ENCODE results near the gene TGFBRAP1. TPM values are rescaled to one million over a fixed set of nuclear protein-coding genes. Genes with fewer than 3 reads are reported as not detected.
A peak's percentile ranks its signal among the peaks of the same experiment; 100 is the strongest.

The TGFBRAP1 gene, protein sequence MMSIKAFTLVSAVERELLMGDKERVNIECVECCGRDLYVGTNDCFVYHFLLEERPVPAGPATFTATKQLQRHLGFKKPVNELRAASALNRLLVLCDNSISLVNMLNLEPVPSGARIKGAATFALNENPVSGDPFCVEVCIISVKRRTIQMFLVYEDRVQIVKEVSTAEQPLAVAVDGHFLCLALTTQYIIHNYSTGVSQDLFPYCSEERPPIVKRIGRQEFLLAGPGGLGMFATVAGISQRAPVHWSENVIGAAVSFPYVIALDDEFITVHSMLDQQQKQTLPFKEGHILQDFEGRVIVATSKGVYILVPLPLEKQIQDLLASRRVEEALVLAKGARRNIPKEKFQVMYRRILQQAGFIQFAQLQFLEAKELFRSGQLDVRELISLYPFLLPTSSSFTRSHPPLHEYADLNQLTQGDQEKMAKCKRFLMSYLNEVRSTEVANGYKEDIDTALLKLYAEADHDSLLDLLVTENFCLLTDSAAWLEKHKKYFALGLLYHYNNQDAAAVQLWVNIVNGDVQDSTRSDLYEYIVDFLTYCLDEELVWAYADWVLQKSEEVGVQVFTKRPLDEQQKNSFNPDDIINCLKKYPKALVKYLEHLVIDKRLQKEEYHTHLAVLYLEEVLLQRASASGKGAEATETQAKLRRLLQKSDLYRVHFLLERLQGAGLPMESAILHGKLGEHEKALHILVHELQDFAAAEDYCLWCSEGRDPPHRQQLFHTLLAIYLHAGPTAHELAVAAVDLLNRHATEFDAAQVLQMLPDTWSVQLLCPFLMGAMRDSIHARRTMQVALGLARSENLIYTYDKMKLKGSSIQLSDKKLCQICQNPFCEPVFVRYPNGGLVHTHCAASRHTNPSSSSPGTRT
- 10 to 100 TPM; 21.0 to 38.7 (median 24.2) TPM for total RNA-seq

DNA sequence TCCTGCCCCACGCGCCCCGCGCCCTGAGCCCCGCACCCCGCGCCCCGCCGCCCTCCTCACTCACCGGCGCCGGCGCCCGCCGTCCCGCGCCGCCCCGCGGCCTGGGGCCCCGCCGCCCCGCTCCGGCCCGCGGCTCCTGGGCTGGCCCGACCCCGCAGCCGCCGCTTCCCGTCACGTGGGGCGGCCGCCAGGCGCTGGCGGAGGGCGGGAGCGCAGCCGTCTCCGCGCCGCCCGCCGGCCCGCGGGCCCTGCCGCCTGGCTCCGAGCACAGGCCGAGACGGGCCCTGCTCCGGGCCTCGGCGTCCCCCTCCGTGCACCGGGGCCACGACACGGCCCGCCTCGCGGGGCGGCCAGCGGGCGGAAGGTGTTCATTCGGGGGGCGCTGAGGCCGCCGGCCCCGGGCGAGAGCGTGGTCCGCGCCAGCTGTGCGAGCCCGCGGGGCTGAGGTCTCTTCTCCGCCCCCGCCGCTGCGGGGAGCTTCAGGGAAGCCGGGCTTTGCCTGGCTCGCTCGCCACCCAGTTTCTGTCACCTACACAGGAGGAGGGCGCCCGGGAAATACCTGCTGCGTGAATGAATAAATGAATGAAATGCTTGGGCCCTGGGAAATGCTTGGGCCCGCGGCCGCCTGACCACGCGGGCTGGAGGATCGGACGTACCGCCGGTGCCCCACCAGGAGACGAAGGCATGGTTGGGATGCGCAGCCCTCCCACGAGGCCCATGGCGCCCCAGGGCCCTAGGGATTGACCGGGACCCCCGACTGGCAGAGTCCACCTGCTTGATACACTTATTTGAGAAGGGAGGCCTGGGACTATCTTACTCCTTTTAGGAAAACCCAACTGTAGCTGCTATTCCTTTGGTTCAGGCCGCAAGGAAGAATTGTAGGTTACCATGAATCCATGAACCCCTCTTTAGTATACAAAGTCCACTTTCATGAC lies at the start of gene TGFBRAP1:
TGFBRAP1 (minus strand) TSS at position 175 of the 935 bp plus-strand sequence. CDS start 21,434 bp downstream, outside the sequence.
- Histone ChIP-seq H3K27ac (peak within 1 kb of the TSS; percentile 83 to 84), H3K9me3 (no peaks in the 10 kb centered on the region), H3K4me3 (peak within 1 kb of the TSS; percentile 58 to 92), H3K36me3 (no peaks in the 10 kb centered on the region), H3K4me1 (no peaks in the 10 kb centered on the region), H3K27me3 (no peaks in the 10 kb centered on the region)
- peak in 1 of 2 donors; percentile 40 for TF ChIP-seq POLR2A (IDR thresholded peaks at IDR 0.05)
- TF ChIP-seq, protein P1, sequence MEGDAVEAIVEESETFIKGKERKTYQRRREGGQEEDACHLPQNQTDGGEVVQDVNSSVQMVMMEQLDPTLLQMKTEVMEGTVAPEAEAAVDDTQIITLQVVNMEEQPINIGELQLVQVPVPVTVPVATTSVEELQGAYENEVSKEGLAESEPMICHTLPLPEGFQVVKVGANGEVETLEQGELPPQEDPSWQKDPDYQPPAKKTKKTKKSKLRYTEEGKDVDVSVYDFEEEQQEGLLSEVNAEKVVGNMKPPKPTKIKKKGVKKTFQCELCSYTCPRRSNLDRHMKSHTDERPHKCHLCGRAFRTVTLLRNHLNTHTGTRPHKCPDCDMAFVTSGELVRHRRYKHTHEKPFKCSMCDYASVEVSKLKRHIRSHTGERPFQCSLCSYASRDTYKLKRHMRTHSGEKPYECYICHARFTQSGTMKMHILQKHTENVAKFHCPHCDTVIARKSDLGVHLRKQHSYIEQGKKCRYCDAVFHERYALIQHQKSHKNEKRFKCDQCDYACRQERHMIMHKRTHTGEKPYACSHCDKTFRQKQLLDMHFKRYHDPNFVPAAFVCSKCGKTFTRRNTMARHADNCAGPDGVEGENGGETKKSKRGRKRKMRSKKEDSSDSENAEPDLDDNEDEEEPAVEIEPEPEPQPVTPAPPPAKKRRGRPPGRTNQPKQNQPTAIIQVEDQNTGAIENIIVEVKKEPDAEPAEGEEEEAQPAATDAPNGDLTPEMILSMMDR (IDR thresholded peaks at IDR 0.05), result peak in 1 of 4 experiments; percentile 17
- intact Hi-C loops (cut with DNase I; ENCODE audit: low total_unique reads), result no loop called here
- DNase-seq, result peak; percentile 22 to 48

DNA sequence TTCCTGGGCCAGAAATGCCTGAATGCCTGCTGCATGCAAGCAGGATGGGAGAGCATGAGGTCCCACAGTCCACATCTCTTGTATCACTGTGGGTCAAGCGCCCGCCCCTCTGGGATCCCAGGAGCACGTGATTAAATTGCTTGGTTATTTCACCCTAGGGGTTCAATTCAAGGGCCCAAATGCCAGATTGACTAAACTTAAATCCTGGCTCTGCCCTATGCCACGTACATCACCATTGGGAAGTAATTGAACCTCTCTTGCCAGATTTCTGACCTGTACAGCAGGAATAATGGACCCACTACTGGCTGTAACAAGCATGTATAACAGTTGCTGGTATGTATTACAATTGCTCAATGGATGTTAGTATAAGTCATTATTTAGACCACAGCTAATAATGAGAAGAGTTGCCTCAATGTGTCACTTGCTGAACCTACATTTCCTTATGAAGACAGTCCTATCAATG lies 49.4 kb upstream of the TGFBRAP1 start:
- Histone ChIP-seq H3K27ac (peak overlapping the region in 1 of 2 donors; percentile 78), H3K27me3 (no peaks in the 10 kb centered on the region), H3K9me3 (no peaks in the 10 kb centered on the region), H3K36me3 (no peaks in the 10 kb centered on the region), H3K4me1 (peaks cover 7 to 9% of the 10 kb centered on the region in 2 donors), H3K4me3 (no peak overlapping the region)
- TF ChIP-seq, protein P1 (IDR thresholded peaks at IDR 0.05), result no peak
- no peak for TF ChIP-seq POLR2A (IDR thresholded peaks at IDR 0.05)
- no peak for DNase-seq
- intact Hi-C loops (cut with DNase I; ENCODE audit: low total_unique reads), result no loop called here

DNA sequence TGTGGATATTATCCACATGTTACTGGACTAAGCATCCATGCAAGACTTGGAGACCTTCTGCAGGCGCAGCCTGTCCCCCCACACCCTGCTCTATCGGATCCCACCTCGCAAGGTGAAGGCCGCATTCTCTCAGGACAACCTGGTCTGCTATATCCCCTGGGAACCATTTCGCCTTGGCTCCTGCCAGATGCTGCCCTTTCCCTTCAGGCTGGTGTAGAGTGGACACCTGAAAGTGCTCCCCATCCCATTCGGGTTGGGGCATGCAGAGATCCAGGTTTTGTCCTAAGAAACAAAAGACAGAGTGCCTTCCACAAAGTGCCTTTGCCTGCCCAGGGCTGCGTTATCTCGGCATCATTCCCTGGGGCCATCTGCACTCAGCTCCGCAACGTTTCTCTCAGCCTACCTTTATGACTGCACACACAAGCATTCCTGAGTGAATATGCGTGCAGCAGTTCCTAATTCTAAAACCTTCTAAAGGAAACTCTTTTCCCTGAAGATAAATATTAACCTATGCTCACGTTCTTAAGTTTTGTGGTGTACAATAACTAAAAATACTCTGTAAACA lies 48.8 kb upstream of the TGFBRAP1 start:
- no peaks in the 10 kb centered on the region for H3K9me3 ChIP-seq
- no peak for DNase-seq
- no peaks in the 10 kb centered on the region for H3K27me3 ChIP-seq
- no peak overlapping the region for H3K27ac ChIP-seq
- H3K4me3 ChIP-seq, result no peak overlapping the region
- H3K4me1 ChIP-seq, result peaks cover 5 to 7% of the 10 kb centered on the region in 2 donors
- TF ChIP-seq, protein P1 (IDR thresholded peaks at IDR 0.05), result no peak
- TF ChIP-seq POLR2A (IDR thresholded peaks at IDR 0.05), result no peak
- no peaks in the 10 kb centered on the region for H3K36me3 ChIP-seq
- intact Hi-C loops (cut with DNase I; ENCODE audit: low total_unique reads), result no loop called here

DNA sequence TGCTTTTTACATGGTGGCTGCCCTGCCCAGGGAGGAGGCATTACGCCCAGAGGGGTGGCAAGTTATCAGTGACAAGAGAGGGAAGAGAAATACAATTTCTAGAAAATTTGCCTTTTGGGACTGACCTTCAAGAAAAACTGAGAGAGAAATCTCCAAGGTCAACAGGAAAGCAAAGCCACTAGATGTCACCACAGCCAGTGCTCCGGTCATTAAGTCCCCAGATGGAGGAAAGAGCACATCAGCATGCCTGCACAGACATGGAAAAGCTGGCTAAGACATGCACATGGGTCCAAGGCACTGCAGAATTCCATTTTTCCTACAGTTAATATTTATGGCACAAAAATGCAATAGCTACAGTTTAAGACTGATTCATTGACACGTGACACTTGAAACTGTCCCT lies 48.3 kb upstream of the TGFBRAP1 start:
- Histone ChIP-seq H3K27me3 (no peaks in the 10 kb centered on the region), H3K4me3 (no peak overlapping the region), H3K36me3 (no peaks in the 10 kb centered on the region), H3K4me1 (peaks cover 5 to 7% of the 10 kb centered on the region in 2 donors), H3K27ac (peak overlapping the region; percentile 11 to 40), H3K9me3 (no peaks in the 10 kb centered on the region)
- intact Hi-C loops (cut with DNase I; ENCODE audit: low total_unique reads), result no loop called here
- TF ChIP-seq POLR2A (IDR thresholded peaks at IDR 0.05), result no peak
- TF ChIP-seq, protein P1 (IDR thresholded peaks at IDR 0.05), result no peak
- no peak for DNase-seq

Data from uterus (tissue), 4 donors.